ENCODE data around the gene TNFRSF6B. TPM values are rescaled to one million over a fixed set of nuclear protein-coding genes. Genes with fewer than 3 reads are reported as not detected.

The TNFRSF6B gene
- total and polyA plus RNA-seq, 2 donors (not counting 3 experiments of a cell fraction or from before 2014, with no cell fraction given) = 0.69 to 11.3 TPM

GRCh38 chr20:63703976-63704748 lies 7.7 kb downstream of the TNFRSF6B start:
- FAIRE-seq (no peak), DNase-seq (ENCODE audit: low read depth, low spot score) (no peak)
- BruUV-seq (replicated peaks) = no TSS peak
- CTCF ChIA-PET = no interaction called here
- Histone ChIP-seq H3K4me1 (ENCODE audit: control insufficient read depth, extremely low read depth, insufficient read depth, low read length) (peaks cover 19% of the 10 kb centered on the region), H3K4me2 (ENCODE audit: insufficient read depth, low read length) (no peak overlapping the region), H3K79me2 (ENCODE audit: control insufficient read depth, insufficient read depth, low read length) (peaks cover 31% of the 10 kb centered on the region), H3K4me3 (replicated peaks in 1 of 3; ENCODE audit: insufficient read depth in 1 of 3, low read depth in 1 of 3, low read length in 3 of 3) (no peak overlapping the region), H2AFZ (ENCODE audit: low read depth, low read length) (no peak overlapping the region), H3K27me3 (ENCODE audit: control insufficient read depth in 2 of 2, insufficient read depth in 2 of 2, low read length in 2 of 2) (no peaks in the 10 kb centered on the region), H3K27ac (ENCODE audit: insufficient read depth, low read depth, low read length) (no peak overlapping the region), H3K9ac (replicated peaks; ENCODE audit: extremely low read depth, insufficient read depth, low read length) (no peak overlapping the region), H3K9me3 (replicated peaks; ENCODE audit: control insufficient read depth, insufficient read depth, low read length) (no peaks in the 10 kb centered on the region), H3K36me3 (ENCODE audit: control insufficient read depth in 2 of 2, extremely low read depth in 1 of 2, insufficient read depth in 2 of 2, low read length in 2 of 2) (peaks cover 8 to 21% of the 10 kb centered on the region in 2 experiments), H4K20me1 (replicated peaks; ENCODE audit: control insufficient read depth, extremely low read depth, insufficient read depth, low read length) (no peaks in the 10 kb centered on the region), H3K9me1 (replicated peaks; ENCODE audit: control insufficient read depth, extremely low read depth, insufficient read depth, low read length) (no peaks in the 10 kb centered on the region)
- no peak for TF ChIP-seq POLR2AphosphoS5 (IDR thresholded peaks at IDR 0.05; ENCODE audit: insufficient read depth, low read depth, low read length)
- TF ChIP-seq POLR2A (IDR thresholded peaks at IDR 0.05; ENCODE audit: low read depth, low read length) = no peak
- TF ChIP-seq, protein P1, sequence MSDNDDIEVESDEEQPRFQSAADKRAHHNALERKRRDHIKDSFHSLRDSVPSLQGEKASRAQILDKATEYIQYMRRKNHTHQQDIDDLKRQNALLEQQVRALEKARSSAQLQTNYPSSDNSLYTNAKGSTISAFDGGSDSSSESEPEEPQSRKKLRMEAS (IDR thresholded peaks at IDR 0.05; ENCODE audit: insufficient read depth, insufficient read length) = no peak
- TF ChIP-seq JUN (IDR thresholded peaks at IDR 0.05; ENCODE audit: borderline replicate concordance, insufficient read depth, insufficient read length, low read depth) = no peak
- no peak for TF ChIP-seq MYC (IDR thresholded peaks at IDR 0.05; ENCODE audit: low read depth, low read length)
- no peak for TF ChIP-seq GATA2 (IDR thresholded peaks at IDR 0.05; ENCODE audit: insufficient read depth, insufficient read length, low read depth, low read length)
- TF ChIP-seq, protein P2, sequence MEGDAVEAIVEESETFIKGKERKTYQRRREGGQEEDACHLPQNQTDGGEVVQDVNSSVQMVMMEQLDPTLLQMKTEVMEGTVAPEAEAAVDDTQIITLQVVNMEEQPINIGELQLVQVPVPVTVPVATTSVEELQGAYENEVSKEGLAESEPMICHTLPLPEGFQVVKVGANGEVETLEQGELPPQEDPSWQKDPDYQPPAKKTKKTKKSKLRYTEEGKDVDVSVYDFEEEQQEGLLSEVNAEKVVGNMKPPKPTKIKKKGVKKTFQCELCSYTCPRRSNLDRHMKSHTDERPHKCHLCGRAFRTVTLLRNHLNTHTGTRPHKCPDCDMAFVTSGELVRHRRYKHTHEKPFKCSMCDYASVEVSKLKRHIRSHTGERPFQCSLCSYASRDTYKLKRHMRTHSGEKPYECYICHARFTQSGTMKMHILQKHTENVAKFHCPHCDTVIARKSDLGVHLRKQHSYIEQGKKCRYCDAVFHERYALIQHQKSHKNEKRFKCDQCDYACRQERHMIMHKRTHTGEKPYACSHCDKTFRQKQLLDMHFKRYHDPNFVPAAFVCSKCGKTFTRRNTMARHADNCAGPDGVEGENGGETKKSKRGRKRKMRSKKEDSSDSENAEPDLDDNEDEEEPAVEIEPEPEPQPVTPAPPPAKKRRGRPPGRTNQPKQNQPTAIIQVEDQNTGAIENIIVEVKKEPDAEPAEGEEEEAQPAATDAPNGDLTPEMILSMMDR (IDR thresholded peaks at IDR 0.05; ENCODE audit: extremely low read depth in 1 of 2, insufficient read depth in 1 of 2, low read depth in 1 of 2, low read length in 2 of 2) = no peak
- TF ChIP-seq EZH2 (IDR thresholded peaks at IDR 0.05; ENCODE audit: borderline replicate concordance, low read depth, low read length, severe bottlenecking) = no peak
- no peak for TF ChIP-seq FOS (IDR thresholded peaks at IDR 0.05; ENCODE audit: borderline replicate concordance, insufficient read depth, low read length)
- intact Hi-C loops (cut with micrococcal nuclease) = no loop called here
- dilution Hi-C loops (cut with MboI; ENCODE audit: extremely low pct_ligation_motif_present, low sequenced_read_pairs) = no loop called here
- POLR2A ChIA-PET = no interaction called here
